ENCODE measurements around the gene MYNN. TPM values are rescaled to one million over a fixed set of nuclear protein-coding genes. Genes with fewer than 3 reads are reported as not detected.

Gene MYNN
- total and polyA plus RNA-seq, 4 donors = 4.2 to 11.6 (median 9.1) TPM

DNA sequence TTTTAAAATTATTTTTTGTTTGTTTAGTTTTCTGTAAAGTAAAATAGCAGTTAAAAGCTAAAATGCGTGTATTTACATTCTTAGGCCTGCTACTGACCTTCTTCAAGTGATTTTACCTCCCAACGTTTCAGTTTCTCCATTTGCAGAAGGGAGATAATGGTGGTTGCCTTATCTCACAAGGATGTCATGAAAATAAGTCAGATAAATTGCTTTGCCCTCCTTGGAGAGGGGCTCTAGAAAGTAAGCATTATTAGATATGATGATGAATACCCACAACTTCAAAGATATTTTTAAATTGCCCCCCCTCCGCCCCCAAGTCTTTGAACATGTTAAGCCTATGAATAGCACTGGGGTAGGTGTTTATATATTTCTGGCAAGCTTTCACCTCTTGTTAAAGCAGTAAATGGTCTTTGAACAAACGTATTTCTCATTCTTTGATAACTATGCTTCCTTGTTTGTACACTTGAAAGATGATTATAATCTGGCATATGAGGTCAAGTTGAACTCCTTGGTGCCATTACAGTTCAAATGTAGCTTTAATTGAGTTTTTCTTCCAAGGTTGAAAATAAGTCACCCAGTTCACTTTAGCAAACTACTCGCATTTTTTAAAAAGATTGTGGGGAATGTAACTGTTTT is 14.7 kb upstream of the MYNN start (continued):
- no peak for TF ChIP-seq SP1 (IDR thresholded peaks at IDR 0.05)

DNA sequence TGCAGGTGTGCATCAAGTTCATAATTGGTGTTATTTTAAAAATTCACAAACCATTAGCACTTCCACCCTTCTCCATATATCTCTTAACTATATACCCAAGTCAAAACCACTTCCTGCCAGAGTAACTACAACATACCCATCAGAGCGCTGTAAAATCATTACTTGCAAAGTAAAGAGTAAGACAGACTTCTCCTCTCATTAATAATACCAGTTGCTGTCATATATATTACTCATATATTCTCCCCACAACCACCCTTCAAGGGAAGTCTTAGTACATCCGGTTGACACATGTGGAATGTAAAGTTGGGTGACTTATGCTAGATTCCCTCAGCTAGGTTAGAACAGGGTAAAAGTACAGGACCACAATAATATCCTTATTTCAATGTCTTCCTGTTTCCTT is 13.9 kb upstream of the MYNN start:
- H3K4me1 ChIP-seq (ENCODE audit: control insufficient read depth in 4 of 4, insufficient read depth in 4 of 4, low read length in 3 of 4) = peaks cover 0 to 4% (median under 1%) of the 10 kb centered on the region in 4 donors
- H3K36me3 ChIP-seq (ENCODE audit: control insufficient read depth in 4 of 4, insufficient read depth in 3 of 4, low read depth in 1 of 4, low read length in 3 of 4) = no peaks in the 10 kb centered on the region
- peaks cover 0 to 6% (median 0%) of the 10 kb centered on the region in 4 donors for H3K27me3 ChIP-seq (ENCODE audit: control insufficient read depth in 4 of 4, insufficient read depth in 4 of 4, low read length in 3 of 4)
- no peak overlapping the region for H3K9ac ChIP-seq (ENCODE audit: low read depth in 1 of 2, low read length in 2 of 2)
- no peak overlapping the region for H3K27ac ChIP-seq (ENCODE audit: low read depth in 1 of 2, low read length in 2 of 2)
- no peak overlapping the region for H3K4me3 ChIP-seq (ENCODE audit: low read depth in 1 of 3, low read length in 3 of 3)
- H3K9me3 ChIP-seq (ENCODE audit: control insufficient read depth in 4 of 4, low read length in 3 of 4) = no peaks in the 10 kb centered on the region
- DNase-seq (ENCODE audit: low spot score) = no peak
- WGBS = 81% methylated on average over 2 of the region's 2 CpGs
- no peak for TF ChIP-seq YY1 (IDR thresholded peaks at IDR 0.05)
- TF ChIP-seq, protein P1, sequence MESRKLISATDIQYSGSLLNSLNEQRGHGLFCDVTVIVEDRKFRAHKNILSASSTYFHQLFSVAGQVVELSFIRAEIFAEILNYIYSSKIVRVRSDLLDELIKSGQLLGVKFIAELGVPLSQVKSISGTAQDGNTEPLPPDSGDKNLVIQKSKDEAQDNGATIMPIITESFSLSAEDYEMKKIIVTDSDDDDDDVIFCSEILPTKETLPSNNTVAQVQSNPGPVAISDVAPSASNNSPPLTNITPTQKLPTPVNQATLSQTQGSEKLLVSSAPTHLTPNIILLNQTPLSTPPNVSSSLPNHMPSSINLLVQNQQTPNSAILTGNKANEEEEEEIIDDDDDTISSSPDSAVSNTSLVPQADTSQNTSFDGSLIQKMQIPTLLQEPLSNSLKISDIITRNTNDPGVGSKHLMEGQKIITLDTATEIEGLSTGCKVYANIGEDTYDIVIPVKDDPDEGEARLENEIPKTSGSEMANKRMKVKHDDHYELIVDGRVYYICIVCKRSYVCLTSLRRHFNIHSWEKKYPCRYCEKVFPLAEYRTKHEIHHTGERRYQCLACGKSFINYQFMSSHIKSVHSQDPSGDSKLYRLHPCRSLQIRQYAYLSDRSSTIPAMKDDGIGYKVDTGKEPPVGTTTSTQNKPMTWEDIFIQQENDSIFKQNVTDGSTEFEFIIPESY (IDR thresholded peaks at IDR 0.05) = no peak
- no peak for TF ChIP-seq EGR1 (IDR thresholded peaks at IDR 0.05; ENCODE audit: low read depth in 2 of 2)
- TF ChIP-seq HNF4G (IDR thresholded peaks at IDR 0.05) = no peak
- TF ChIP-seq, protein P2, sequence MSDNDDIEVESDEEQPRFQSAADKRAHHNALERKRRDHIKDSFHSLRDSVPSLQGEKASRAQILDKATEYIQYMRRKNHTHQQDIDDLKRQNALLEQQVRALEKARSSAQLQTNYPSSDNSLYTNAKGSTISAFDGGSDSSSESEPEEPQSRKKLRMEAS (IDR thresholded peaks at IDR 0.05) = no peak
- TF ChIP-seq, protein P3, sequence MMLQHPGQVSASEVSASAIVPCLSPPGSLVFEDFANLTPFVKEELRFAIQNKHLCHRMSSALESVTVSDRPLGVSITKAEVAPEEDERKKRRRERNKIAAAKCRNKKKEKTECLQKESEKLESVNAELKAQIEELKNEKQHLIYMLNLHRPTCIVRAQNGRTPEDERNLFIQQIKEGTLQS (IDR thresholded peaks at IDR 0.05) = no peak
- TF ChIP-seq FOXA1 (IDR thresholded peaks at IDR 0.05) = no peak
- no peak for TF ChIP-seq JUND (IDR thresholded peaks at IDR 0.05)

DNA sequence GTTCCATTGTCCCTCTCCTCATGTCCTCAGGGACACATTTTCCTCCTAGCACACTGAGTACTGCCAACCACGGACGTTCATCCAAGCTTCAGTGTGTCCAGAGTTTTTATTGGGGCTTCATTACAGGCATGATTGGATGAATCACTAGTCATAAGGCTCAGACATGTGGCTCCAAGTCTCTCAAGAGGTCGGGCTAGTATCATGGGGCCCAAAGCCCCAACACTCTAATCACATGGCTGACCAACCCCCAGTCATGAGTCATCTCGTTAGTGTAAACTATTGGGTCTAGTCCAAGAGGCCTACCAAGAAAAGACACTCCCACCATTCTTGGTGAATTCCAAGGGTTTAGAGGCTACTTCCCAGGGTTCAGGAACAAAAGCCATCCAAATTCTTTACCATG is 12.7 kb upstream of the MYNN start:
- H3K4me3 ChIP-seq (ENCODE audit: low read depth in 1 of 3, low read length in 3 of 3) = no peak overlapping the region
- H3K9ac ChIP-seq (ENCODE audit: low read depth in 1 of 2, low read length in 2 of 2) = no peak overlapping the region
- 88% methylated on average over 4 of the region's 4 CpGs for WGBS
- no peaks in the 10 kb centered on the region for H3K36me3 ChIP-seq (ENCODE audit: control insufficient read depth in 4 of 4, insufficient read depth in 3 of 4, low read depth in 1 of 4, low read length in 3 of 4)
- DNase-seq (ENCODE audit: low spot score) = no peak
- H3K27ac ChIP-seq (ENCODE audit: low read depth in 1 of 2, low read length in 2 of 2) = no peak overlapping the region
- no peak for TF ChIP-seq JUND (IDR thresholded peaks at IDR 0.05)
- TF ChIP-seq HNF4A (conservative IDR thresholded peaks at IDR 0.05) = no peak
- no peak for TF ChIP-seq EGR1 (IDR thresholded peaks at IDR 0.05; ENCODE audit: low read depth in 2 of 2)
- no peak for TF ChIP-seq SP1 (IDR thresholded peaks at IDR 0.05)
- TF ChIP-seq GABPA (IDR thresholded peaks at IDR 0.05 in 1 of 2, conservative IDR thresholded peaks at IDR 0.05 in 1 of 2) = no peak
- TF ChIP-seq, protein P2 (IDR thresholded peaks at IDR 0.05) = no peak
- TF ChIP-seq NR2F2 (IDR thresholded peaks at IDR 0.05) = no peak
- TF ChIP-seq FOXA2 (IDR thresholded peaks at IDR 0.05) = no peak
- no peak for TF ChIP-seq RAD21 (IDR thresholded peaks at IDR 0.05)
- TF ChIP-seq TAF1 (conservative IDR thresholded peaks at IDR 0.05) = no peak
- TF ChIP-seq, protein P4, sequence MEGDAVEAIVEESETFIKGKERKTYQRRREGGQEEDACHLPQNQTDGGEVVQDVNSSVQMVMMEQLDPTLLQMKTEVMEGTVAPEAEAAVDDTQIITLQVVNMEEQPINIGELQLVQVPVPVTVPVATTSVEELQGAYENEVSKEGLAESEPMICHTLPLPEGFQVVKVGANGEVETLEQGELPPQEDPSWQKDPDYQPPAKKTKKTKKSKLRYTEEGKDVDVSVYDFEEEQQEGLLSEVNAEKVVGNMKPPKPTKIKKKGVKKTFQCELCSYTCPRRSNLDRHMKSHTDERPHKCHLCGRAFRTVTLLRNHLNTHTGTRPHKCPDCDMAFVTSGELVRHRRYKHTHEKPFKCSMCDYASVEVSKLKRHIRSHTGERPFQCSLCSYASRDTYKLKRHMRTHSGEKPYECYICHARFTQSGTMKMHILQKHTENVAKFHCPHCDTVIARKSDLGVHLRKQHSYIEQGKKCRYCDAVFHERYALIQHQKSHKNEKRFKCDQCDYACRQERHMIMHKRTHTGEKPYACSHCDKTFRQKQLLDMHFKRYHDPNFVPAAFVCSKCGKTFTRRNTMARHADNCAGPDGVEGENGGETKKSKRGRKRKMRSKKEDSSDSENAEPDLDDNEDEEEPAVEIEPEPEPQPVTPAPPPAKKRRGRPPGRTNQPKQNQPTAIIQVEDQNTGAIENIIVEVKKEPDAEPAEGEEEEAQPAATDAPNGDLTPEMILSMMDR (IDR thresholded peaks at IDR 0.05; ENCODE audit: low read depth, low read length, missing input control) = no peak
- no peak for TF ChIP-seq YY1 (IDR thresholded peaks at IDR 0.05)
- TF ChIP-seq, protein P1 (IDR thresholded peaks at IDR 0.05) = no peak
- H3K4me1 ChIP-seq (ENCODE audit: control insufficient read depth in 4 of 4, insufficient read depth in 4 of 4, low read length in 3 of 4) = peaks cover 0 to 7% (median under 1%) of the 10 kb centered on the region in 4 donors
- H3K9me3 ChIP-seq (ENCODE audit: control insufficient read depth in 4 of 4, low read length in 3 of 4) = no peaks in the 10 kb centered on the region
- H3K27me3 ChIP-seq (ENCODE audit: control insufficient read depth in 4 of 4, insufficient read depth in 4 of 4, low read length in 3 of 4) = peaks cover 0 to 6% (median 0%) of the 10 kb centered on the region in 4 donors

Data from liver (tissue), 9 donors.